Measurements from ENCODE around the gene TUBB1. TPM values are rescaled to one million over a fixed set of nuclear protein-coding genes. Genes with fewer than 3 reads are reported as not detected.

TUBB1 gene
- total and polyA plus RNA-seq, 11 donors = 0.07 to 0.64 (median 0.22) TPM; not detected in 1

DNA sequence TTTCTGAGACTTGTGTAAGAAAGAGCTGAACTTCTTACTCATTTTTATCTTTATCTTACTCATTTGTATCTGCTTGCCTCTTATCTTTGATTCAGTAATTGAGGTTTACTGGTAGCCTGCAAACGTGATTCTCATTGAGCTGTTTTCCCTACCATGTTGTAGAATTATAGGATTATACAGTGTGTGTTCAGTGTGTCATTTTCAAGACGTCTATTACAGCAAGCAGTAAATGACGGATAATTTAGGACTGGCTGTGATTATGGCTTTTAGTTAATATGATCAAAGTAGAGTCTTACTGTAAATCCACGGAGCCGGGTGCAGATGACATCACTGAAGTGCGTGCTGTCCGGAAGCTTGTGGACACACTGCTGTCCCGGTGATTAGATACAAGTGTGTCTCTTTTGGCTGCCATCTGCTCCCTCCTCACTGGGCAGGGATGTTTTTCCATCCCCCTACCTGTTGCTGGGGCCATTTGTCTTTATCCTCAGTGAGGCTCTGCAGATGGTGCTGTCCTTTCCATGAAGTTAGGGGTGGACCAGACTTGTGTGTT is 32.2 kb upstream of the TUBB1 start:
- DNase-seq (peak in 2 of 5 donors; percentile 9 to 24), ATAC-seq (peak in 1 of 4 donors; percentile 25)
- intact Hi-C loops (cut with DNase I) = loop anchor here in 1 of 10 donors (5.0 to 10.0 kb wide), 2 partner anchors 48 to 100 kb away; partner anchors contain the start of gene ATP5F1E
- Histone ChIP-seq H3K27me3 (no peaks in the 10 kb centered on the region), H3K36me3 (peaks cover 7 to 65% (median 61%) of the 10 kb centered on the region in 9 donors), H3K9me3 (no peaks in the 10 kb centered on the region), H3K4me3 (no peak overlapping the region), H3K27ac (no peak overlapping the region), H3K4me1 (peaks cover 0 to 46% (median 29%) of the 10 kb centered on the region in 12 donors)
- no peak for TF ChIP-seq POLR2A (IDR thresholded peaks at IDR 0.05)
- TF ChIP-seq, protein P1, sequence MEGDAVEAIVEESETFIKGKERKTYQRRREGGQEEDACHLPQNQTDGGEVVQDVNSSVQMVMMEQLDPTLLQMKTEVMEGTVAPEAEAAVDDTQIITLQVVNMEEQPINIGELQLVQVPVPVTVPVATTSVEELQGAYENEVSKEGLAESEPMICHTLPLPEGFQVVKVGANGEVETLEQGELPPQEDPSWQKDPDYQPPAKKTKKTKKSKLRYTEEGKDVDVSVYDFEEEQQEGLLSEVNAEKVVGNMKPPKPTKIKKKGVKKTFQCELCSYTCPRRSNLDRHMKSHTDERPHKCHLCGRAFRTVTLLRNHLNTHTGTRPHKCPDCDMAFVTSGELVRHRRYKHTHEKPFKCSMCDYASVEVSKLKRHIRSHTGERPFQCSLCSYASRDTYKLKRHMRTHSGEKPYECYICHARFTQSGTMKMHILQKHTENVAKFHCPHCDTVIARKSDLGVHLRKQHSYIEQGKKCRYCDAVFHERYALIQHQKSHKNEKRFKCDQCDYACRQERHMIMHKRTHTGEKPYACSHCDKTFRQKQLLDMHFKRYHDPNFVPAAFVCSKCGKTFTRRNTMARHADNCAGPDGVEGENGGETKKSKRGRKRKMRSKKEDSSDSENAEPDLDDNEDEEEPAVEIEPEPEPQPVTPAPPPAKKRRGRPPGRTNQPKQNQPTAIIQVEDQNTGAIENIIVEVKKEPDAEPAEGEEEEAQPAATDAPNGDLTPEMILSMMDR (IDR thresholded peaks at IDR 0.05) = no peak
- WGBS, 4 donors = 63 to 70% (median 67%) methylated on average over 8 of the region's 8 CpGs

DNA sequence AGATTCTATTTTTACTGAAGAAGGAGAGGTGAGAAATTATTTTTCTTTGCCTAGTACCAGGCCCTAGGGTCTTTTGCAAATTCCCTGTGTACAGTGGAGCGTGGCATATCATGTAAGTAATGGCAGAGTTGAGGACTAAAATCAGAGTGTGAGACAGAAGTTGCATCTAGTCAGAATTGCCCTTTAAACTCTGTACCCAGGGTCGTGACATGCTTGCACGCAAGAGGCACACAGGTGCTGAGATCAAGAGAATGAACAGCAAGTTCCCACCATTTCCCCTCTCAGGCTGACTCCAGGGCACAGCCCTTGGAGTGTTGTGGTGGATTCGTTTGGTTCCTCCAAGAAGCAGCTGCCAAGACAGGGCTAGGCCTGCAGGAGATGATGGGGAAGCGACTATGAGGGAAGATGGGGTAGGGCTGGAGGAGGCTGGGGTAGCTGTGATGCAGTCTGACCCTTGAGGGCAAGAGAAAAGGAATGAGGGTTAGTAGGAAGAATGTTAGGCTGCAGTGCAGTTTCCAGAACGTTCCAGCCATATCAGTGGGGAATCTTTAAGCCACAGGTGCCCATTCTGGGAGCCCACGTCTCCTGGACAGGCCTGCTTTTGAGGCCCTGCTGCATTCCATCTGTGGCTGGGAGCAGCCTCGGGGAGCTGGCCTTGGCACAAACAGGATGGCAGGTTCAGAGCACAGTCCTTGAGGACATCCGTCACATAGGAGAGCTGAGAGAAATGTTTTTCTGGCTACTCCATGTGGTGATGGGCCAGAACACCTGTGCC is 31.3 kb upstream of the TUBB1 start:
- Histone ChIP-seq H3K27me3 (no peaks in the 10 kb centered on the region), H3K9me3 (no peaks in the 10 kb centered on the region), H3K27ac (no peak overlapping the region), H3K36me3 (peaks cover 7 to 75% (median 70%) of the 10 kb centered on the region in 9 donors), H3K4me3 (no peak overlapping the region), H3K4me1 (peaks cover 0 to 37% (median 21%) of the 10 kb centered on the region in 12 donors)
- DNase-seq = peak in 2 of 5 donors; percentile 4 to 15
- intact Hi-C loops (cut with DNase I) = loop anchor here in 1 of 10 donors (5.0 to 10.0 kb wide), 2 partner anchors 47 to 101 kb away; partner anchors contain the start of gene ATP5F1E
- 75 to 85% (median 79%) methylated on average over 8 to 9 of the region's 9 CpGs for WGBS, 4 donors
- TF ChIP-seq POLR2A (IDR thresholded peaks at IDR 0.05) = no peak
- TF ChIP-seq, protein P1 (IDR thresholded peaks at IDR 0.05) = no peak
- ATAC-seq = no peak

DNA sequence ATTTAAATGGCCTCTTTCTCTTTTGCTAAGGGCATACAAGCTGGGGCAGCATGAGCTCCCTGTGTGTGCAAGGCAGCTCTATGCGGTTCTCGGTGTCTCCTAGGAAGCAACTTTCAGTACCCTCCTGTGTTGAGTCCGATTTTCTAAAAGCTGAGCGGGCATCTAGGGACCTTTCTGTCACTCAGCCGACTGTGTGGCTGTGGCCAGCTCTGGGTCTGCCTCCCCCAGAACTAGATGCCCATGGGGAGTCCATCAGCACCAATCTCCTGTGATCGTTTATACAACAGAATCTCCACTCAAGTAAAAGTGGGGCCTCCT is 30.7 kb upstream of the TUBB1 start:
- H3K4me1 ChIP-seq = peaks cover 0 to 31% (median 19%) of the 10 kb centered on the region in 12 donors
- intact Hi-C loops (cut with DNase I) = loop anchor here in 1 of 10 donors (5.0 to 10.0 kb wide), 2 partner anchors 46 to 101 kb away; partner anchors contain the start of gene ATP5F1E
- peak in 1 of 5 donors; percentile 2 for DNase-seq

More for the DNA sequence above, 30.7 kb upstream of the TUBB1 start:
- TF ChIP-seq POLR2A (IDR thresholded peaks at IDR 0.05) = no peak
- TF ChIP-seq, protein P1 (IDR thresholded peaks at IDR 0.05) = no peak
- H3K4me3 ChIP-seq = no peak overlapping the region
- 75 to 87% (median 80%) methylated on average over 6 of the region's 6 CpGs for WGBS, 4 donors
- peaks cover 7 to 80% (median 76%) of the 10 kb centered on the region in 9 donors for H3K36me3 ChIP-seq
- no peak for ATAC-seq
- no peak overlapping the region for H3K27ac ChIP-seq
- H3K27me3 ChIP-seq = no peaks in the 10 kb centered on the region
- H3K9me3 ChIP-seq = no peaks in the 10 kb centered on the region
